ENCODE results near the gene PALLD. TPM values are rescaled to one million over a fixed set of nuclear protein-coding genes. Genes with fewer than 3 reads are reported as not detected.

PALLD gene
- total and polyA plus RNA-seq, 2 donors (not counting 3 experiments of a cell fraction or from before 2014, with no cell fraction given) = 13.4 to 48.2 TPM

GRCh38 chr4:168674866-168675265 is 178.0 kb downstream of the PALLD start:
- ChIA-PET CTCF (interaction anchor here (0.7 to 1.9 kb wide), 8 partner anchors 8 to 89 kb away, joined by 3 to 9 read pairs (median 4); no protein-coding TSS in a partner anchor), POLR2A (no interaction called here)
- Histone ChIP-seq H3K9ac (replicated peaks; ENCODE audit: extremely low read depth, insufficient read depth, low read length) (no peak overlapping the region), H3K9me1 (replicated peaks; ENCODE audit: control insufficient read depth, extremely low read depth, insufficient read depth, low read length) (no peaks in the 10 kb centered on the region), H3K79me2 (ENCODE audit: control insufficient read depth, insufficient read depth, low read length) (no peaks in the 10 kb centered on the region), H3K36me3 (ENCODE audit: control insufficient read depth in 2 of 2, extremely low read depth in 1 of 2, insufficient read depth in 2 of 2, low read length in 2 of 2) (no peaks in the 10 kb centered on the region), H3K27ac (ENCODE audit: insufficient read depth, low read depth, low read length) (no peak overlapping the region), H2AFZ (ENCODE audit: low read depth, low read length) (no peak overlapping the region), H3K4me2 (ENCODE audit: insufficient read depth, low read length) (no peak overlapping the region), H3K27me3 (ENCODE audit: control insufficient read depth in 2 of 2, insufficient read depth in 2 of 2, low read length in 2 of 2) (no peaks in the 10 kb centered on the region), H3K9me3 (replicated peaks; ENCODE audit: control insufficient read depth, insufficient read depth, low read length) (no peaks in the 10 kb centered on the region), H4K20me1 (replicated peaks; ENCODE audit: control insufficient read depth, extremely low read depth, insufficient read depth, low read length) (no peaks in the 10 kb centered on the region), H3K4me3 (replicated peaks in 1 of 3; ENCODE audit: insufficient read depth in 1 of 3, low read depth in 1 of 3, low read length in 3 of 3) (no peak overlapping the region), H3K4me1 (ENCODE audit: control insufficient read depth, extremely low read depth, insufficient read depth, low read length) (no peaks in the 10 kb centered on the region)
- intact Hi-C loops (cut with micrococcal nuclease) (no loop called here), dilution Hi-C loops (cut with MboI; ENCODE audit: extremely low pct_ligation_motif_present, low sequenced_read_pairs) (no loop called here)
- no peak for DNase-seq (ENCODE audit: low read depth, low spot score)
- TF ChIP-seq POLR2A (IDR thresholded peaks at IDR 0.05; ENCODE audit: low read depth, low read length) (no peak), JUN (IDR thresholded peaks at IDR 0.05; ENCODE audit: borderline replicate concordance, insufficient read depth, insufficient read length, low read depth) (no peak), POLR2AphosphoS5 (IDR thresholded peaks at IDR 0.05; ENCODE audit: insufficient read depth, low read depth, low read length) (no peak), GATA2 (IDR thresholded peaks at IDR 0.05; ENCODE audit: insufficient read depth, insufficient read length, low read depth, low read length) (no peak), EZH2 (IDR thresholded peaks at IDR 0.05; ENCODE audit: borderline replicate concordance, low read depth, low read length, severe bottlenecking) (no peak), MAX (IDR thresholded peaks at IDR 0.05; ENCODE audit: insufficient read depth, insufficient read length) (no peak), FOS (IDR thresholded peaks at IDR 0.05; ENCODE audit: borderline replicate concordance, insufficient read depth, low read length) (no peak), CTCF (IDR thresholded peaks at IDR 0.05; ENCODE audit: extremely low read depth in 1 of 2, insufficient read depth in 1 of 2, low read depth in 1 of 2, low read length in 2 of 2) (no peak), MYC (IDR thresholded peaks at IDR 0.05; ENCODE audit: low read depth, low read length) (no peak)
- BruUV-seq (replicated peaks) = no TSS peak
- FAIRE-seq = no peak

Measured in endothelial cell of umbilical vein (primary cell).